HFFc6 (cell line): ENCODE data around the gene LILRA6. TPM values are rescaled to one million over a fixed set of nuclear protein-coding genes. Genes with fewer than 3 reads are reported as not detected.
"Not testable (repeated sequence)": the region's sequence is repeated elsewhere in the genome, so short reads cannot be mapped to it uniquely, and the experiment has no call there.

Experiments used
- DNase-seq: peaks from one replicate; pipeline ENCODE4 v3.0.0-alpha.2; 2018
- H3K27ac Mint-ChIP-seq: 2 replicates; pipeline ENCODE4 v1.8.0; 2020; ENCODE audit warnings: mild to moderate bottlenecking, mixed read lengths
- H3K27me3 Mint-ChIP-seq: 2 replicates; pipeline ENCODE4 v1.8.0; 2021; ENCODE audit warnings: mild to moderate bottlenecking, moderate library complexity, mixed read lengths; ENCODE audit not compliant: insufficient read depth
- H3K36me3 Mint-ChIP-seq: 2 replicates; pipeline ENCODE4 v1.8.0; 2021; ENCODE audit warnings: low read depth, mixed read lengths
- H3K4me1 Mint-ChIP-seq: 2 replicates; pipeline ENCODE4 v1.8.0; 2020; ENCODE audit warnings: low read depth, mixed read lengths
- H3K4me3 Mint-ChIP-seq: 2 replicates; pipeline ENCODE4 v1.8.0; 2020; ENCODE audit warnings: mild to moderate bottlenecking, moderate library complexity, mixed read lengths
- H3K9me3 Mint-ChIP-seq: 2 replicates; pipeline ENCODE4 v1.8.0; 2020; ENCODE audit warnings: mild to moderate bottlenecking, mixed read lengths
- CTCF ChIP-seq: fragments of 200-600 bp; sonication (generic); IDR thresholded peaks from 2 replicates; pipeline ENCODE4 v1.5.0; 2021; ENCODE audit warnings: antibody characterized with exemption, mild to moderate bottlenecking
- total RNA-seq, 6 experiments: library from RNA; stranded (reverse); fragmentation: NEBNext Ultra II Directional; extraction: Animal tissue kit (Norgen Biotek cat#: 25700); gene quantifications; 2 replicates in 1 of 6; 3 replicates in 5 of 6; pipeline ENCODE4 v1.2.3, GENCODE V29; 2021

Gene LILRA6
- total RNA-seq, 6 experiments from 2014 or later, result not detected

GRCh38 chr19:54201980-54202379, 40.6 kb downstream of the LILRA6 start:
- Mint-ChIP-seq H3K4me1 (peaks cover 48% of the 10 kb centered on the region), H3K27me3 (peaks cover 7% of the 10 kb centered on the region), H3K36me3 (peaks cover 44% of the 10 kb centered on the region)

GRCh38 chr19:54201172-54201701, 41.4 kb downstream of the LILRA6 start:
- DNase-seq, result no peak
- H3K4me3 Mint-ChIP-seq, result peak overlapping the region; percentile 96
- H3K27me3 Mint-ChIP-seq, result peaks cover 7% of the 10 kb centered on the region
- peaks cover 4% of the 10 kb centered on the region; the same call in 1 of the 2 replicates for H3K9me3 Mint-ChIP-seq
- H3K4me1 Mint-ChIP-seq, result peaks cover 48% of the 10 kb centered on the region
- TF ChIP-seq CTCF, result no peak
- H3K36me3 Mint-ChIP-seq, result peaks cover 44% of the 10 kb centered on the region
- H3K27ac Mint-ChIP-seq, result peak overlapping the region; percentile 97

More at GRCh38 chr19:54201980-54202379, 40.6 kb downstream of the LILRA6 start:
- no peak for DNase-seq
- H3K27ac Mint-ChIP-seq, result peak overlapping the region; percentile 97
- no peak for TF ChIP-seq CTCF
- peak overlapping the region; percentile 96 for H3K4me3 Mint-ChIP-seq
- H3K9me3 Mint-ChIP-seq, result peaks cover 4% of the 10 kb centered on the region; the same call in 1 of the 2 replicates

- H3K9me3 Mint-ChIP-seq, result peaks cover 4% of the 10 kb centered on the region; the same call in 1 of the 2 replicates
- peaks cover 7% of the 10 kb centered on the region for H3K27me3 Mint-ChIP-seq
- H3K4me1 Mint-ChIP-seq, result peaks cover 35% of the 10 kb centered on the region
- H3K4me3 Mint-ChIP-seq, result peak overlapping the region; percentile 73
- H3K36me3 Mint-ChIP-seq, result peaks cover 43% of the 10 kb centered on the region
- H3K27ac Mint-ChIP-seq, result peak overlapping the region; percentile 83
- no peak for TF ChIP-seq CTCF
- DNase-seq, result no peak
Observed at GRCh38 chr19:54199401-54199800, 43.2 kb downstream of the LILRA6 start.

DNA sequence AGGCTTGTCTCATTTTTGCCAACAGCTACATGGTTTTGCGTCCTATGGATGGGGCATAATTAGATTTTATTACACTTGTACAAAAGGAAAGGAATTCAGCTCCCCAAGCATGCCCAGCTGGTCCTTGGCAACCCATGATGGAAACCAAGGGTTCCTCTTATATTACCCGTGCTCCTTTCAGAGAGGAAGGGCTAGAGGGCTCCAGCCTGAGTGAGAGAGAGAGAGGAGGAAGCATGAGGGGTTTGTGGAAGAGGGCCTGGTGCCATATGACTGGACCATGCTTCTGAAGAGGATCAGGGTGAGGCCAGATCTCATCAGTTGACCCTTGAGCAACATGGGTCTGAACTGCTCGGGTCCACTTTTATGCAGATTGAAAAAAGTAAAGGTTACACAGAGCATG, 45.5 kb downstream of the LILRA6 start:
- H3K9me3 Mint-ChIP-seq, result peaks cover 4% of the 10 kb centered on the region; the same call in 1 of the 2 replicates
- TF ChIP-seq CTCF, result no peak
- H3K36me3 Mint-ChIP-seq, result peaks cover 23% of the 10 kb centered on the region
- peaks cover 24% of the 10 kb centered on the region for H3K4me1 Mint-ChIP-seq
- DNase-seq, result no peak
- H3K27ac Mint-ChIP-seq, result no peak overlapping the region
- peaks cover 7% of the 10 kb centered on the region for H3K27me3 Mint-ChIP-seq
- H3K4me3 Mint-ChIP-seq, result no peak overlapping the region

GRCh38 chr19:54196536-54196935, 46.1 kb downstream of the LILRA6 start:
- H3K36me3 Mint-ChIP-seq, result peaks cover 20% of the 10 kb centered on the region
- DNase-seq, result no peak
- peaks cover 24% of the 10 kb centered on the region for H3K4me1 Mint-ChIP-seq
- H3K4me3 Mint-ChIP-seq, result no peak overlapping the region
- no peak overlapping the region for H3K27ac Mint-ChIP-seq
- no peak for TF ChIP-seq CTCF
- peaks cover 4% of the 10 kb centered on the region; the same call in 1 of the 2 replicates for H3K9me3 Mint-ChIP-seq
- peaks cover 5% of the 10 kb centered on the region for H3K27me3 Mint-ChIP-seq

DNA sequence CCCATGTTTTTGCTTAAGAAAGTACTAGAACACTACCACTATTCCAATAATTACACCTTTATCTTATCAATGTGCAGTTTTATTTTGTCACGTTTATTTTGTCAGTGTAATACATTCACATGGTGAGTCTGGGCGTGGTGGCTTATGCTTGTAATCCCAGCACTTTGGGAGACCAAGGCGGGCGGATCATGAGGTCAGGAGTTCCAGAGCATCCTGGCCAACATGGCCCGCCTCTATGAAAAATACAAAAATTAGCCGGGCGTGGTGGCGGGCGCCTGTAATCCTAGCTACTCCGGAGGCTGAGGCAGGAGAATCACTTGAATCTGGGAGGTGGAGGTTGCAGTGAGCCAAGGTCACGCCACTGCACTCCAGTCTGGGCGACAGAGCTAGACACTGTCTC, 48.1 kb downstream of the LILRA6 start:
- H3K4me1 Mint-ChIP-seq, result peaks cover 22% of the 10 kb centered on the region
- H3K27me3 Mint-ChIP-seq, DNase-seq, H3K4me3 Mint-ChIP-seq, H3K27ac Mint-ChIP-seq, H3K9me3 Mint-ChIP-seq: not testable (repeated sequence)
- H3K36me3 Mint-ChIP-seq, result peaks cover 10% of the 10 kb centered on the region; the same call in 1 of the 2 replicates
